H1 (cell line): ENCODE results near the gene CDX2. TPM values are rescaled to one million over a fixed set of nuclear protein-coding genes. Genes with fewer than 3 reads are reported as not detected.

ENCODE experiments used
- CTCF ChIA-PET: fragments of 300-600 bp; sonication (Branson Sonifier 250); formaldehyde crosslinking; loops from one replicate; lab custom pipeline; 2021; ENCODE audit not compliant: partially characterized antibody; lab: Charles Lee
- POLR2A ChIA-PET: fragments of 300-600 bp; sonication (Branson Sonifier 250); formaldehyde crosslinking; loops from one replicate; lab custom pipeline; 2021; ENCODE audit warnings: inconsistent platforms; ENCODE audit not compliant: partially characterized antibody; lab: Charles Lee
- DNase-seq, 2 experiments: peaks; one replicate each; pipeline versions ENCODE4 v3.0.0 to v3.0.0-alpha.2; 2010 to 2022; ENCODE audit warnings: low spot score in 2 of 2, low read depth in 1 of 2, mixed read lengths in 1 of 2
- FAIRE-seq: peaks from 2 replicates; lab custom pipeline; 2011; peaks lifted over from hg19 to GRCh38; lab: Jason Lieb, UNC
- H2AFZ ChIP-seq: 2 replicates; pipeline ENCODE4 v1.8.1; 2012; ENCODE audit warnings: low read length, inconsistent platforms
- H2AK5ac ChIP-seq: 2 replicates; pipeline ENCODE4 v1.6.1; 2013; ENCODE audit warnings: low read depth, low read length
- H2BK120ac ChIP-seq: replicated peaks from 2 replicates; pipeline ENCODE3; 2013; ENCODE audit warnings: low read depth, low read length, inconsistent platforms
- H2BK12ac ChIP-seq: 2 replicates; pipeline ENCODE4 v1.6.1; 2013; ENCODE audit warnings: low read depth, low read length
- H2BK15ac ChIP-seq: 2 replicates; pipeline ENCODE4 v1.6.1; 2013; ENCODE audit warnings: low read length
- H2BK20ac ChIP-seq: 2 replicates; pipeline ENCODE4 v1.6.1; 2013; ENCODE audit warnings: low read length
- H2BK5ac ChIP-seq: 2 replicates; pipeline ENCODE4 v1.6.1; 2013; ENCODE audit warnings: low read depth, low read length
- H3K14ac ChIP-seq: 2 replicates; pipeline ENCODE4 v1.6.1; 2013; ENCODE audit warnings: inconsistent platforms; ENCODE audit not compliant: insufficient read length
- H3K18ac ChIP-seq: 2 replicates; pipeline ENCODE4 v1.6.1; 2013; ENCODE audit warnings: low read length; ENCODE audit errors: extremely low read depth
- H3K23ac ChIP-seq: 2 replicates; pipeline ENCODE4 v1.6.1; 2013; ENCODE audit warnings: inconsistent platforms; ENCODE audit not compliant: insufficient read length
- H3K23me2 ChIP-seq: 2 replicates; pipeline ENCODE4 v1.6.1; 2013; ENCODE audit warnings: low read depth, low read length
- H3K27ac ChIP-seq: 2 replicates; pipeline ENCODE4 v1.6.1; 2011; ENCODE audit warnings: low read depth, low read length, inconsistent platforms
- H3K27me3 ChIP-seq, 4 experiments: replicated peaks in 1 of 4; 1 replicate in 1 of 4; 2 replicates in 3 of 4; pipeline versions ENCODE4 v1.6.1 to v1.8.1; 2011 to 2013; ENCODE audit warnings: low read length in 3 of 4, mild to moderate bottlenecking in 3 of 4, inconsistent platforms in 2 of 4, mixed read lengths in 2 of 4, moderate library complexity in 1 of 4; ENCODE audit not compliant: control insufficient read depth in 3 of 4, insufficient read depth in 3 of 4; ENCODE audit errors: extremely low read depth in 1 of 4
- H3K36me3 ChIP-seq, 4 experiments: 2 replicates each; pipeline versions ENCODE4 v1.6.1 to v1.8.1; 2011 to 2013; ENCODE audit warnings: mild to moderate bottlenecking in 4 of 4, low read length in 3 of 4, moderate library complexity in 2 of 4, control low read depth in 1 of 4, inconsistent platforms in 1 of 4; ENCODE audit not compliant: insufficient read depth in 4 of 4, control insufficient read depth in 2 of 4
- H3K4ac ChIP-seq: replicated peaks from 2 replicates; pipeline ENCODE3; 2013; ENCODE audit warnings: low read length, low read depth, mixed read lengths, inconsistent platforms; ENCODE audit not compliant: insufficient read length
- H3K4me1 ChIP-seq, 4 experiments: replicated peaks in 1 of 4; 1 replicate in 1 of 4; 2 replicates in 3 of 4; pipeline versions ENCODE4 v1.6.1 to v1.8.1; 2011 to 2013; ENCODE audit warnings: low read length in 3 of 4, inconsistent platforms in 2 of 4, mixed read lengths in 1 of 4; ENCODE audit not compliant: insufficient read depth in 4 of 4, control insufficient read depth in 3 of 4
- H3K4me2 ChIP-seq, 2 experiments: 2 replicates each; pipeline versions ENCODE4 v1.6.1 to v1.8.1; 2011 to 2013; ENCODE audit warnings: low read depth in 2 of 2, low read length in 2 of 2, control low read depth in 1 of 2, inconsistent platforms in 1 of 2, mild to moderate bottlenecking in 1 of 2; ENCODE audit not compliant: insufficient read depth in 1 of 2
- H3K4me3 ChIP-seq, 4 experiments: fragments of 200-600, 300-600 bp in 1 of 4; sonication (generic), shearing (Covaris generic), sonication (Bioruptor Twin) in 1 of 4; 2 replicates each; pipeline versions ENCODE4 v1.5.1 to v1.8.1; 2011 to 2016; ENCODE audit warnings: low read length in 4 of 4, low read depth in 3 of 4, control low read depth in 2 of 4, inconsistent platforms in 2 of 4, mild to moderate bottlenecking in 2 of 4, mixed read lengths in 1 of 4, moderate library complexity in 1 of 4; ENCODE audit not compliant: insufficient read depth in 2 of 4; ENCODE audit errors: extremely low read depth in 1 of 4
- H3K56ac ChIP-seq: replicated peaks from 2 replicates; pipeline ENCODE3; 2013; ENCODE audit warnings: low read depth, mild to moderate bottlenecking, mixed read lengths, low read length, inconsistent platforms; ENCODE audit not compliant: insufficient read length
- H3K79me1 ChIP-seq: 2 replicates; pipeline ENCODE4 v1.6.1; 2013; ENCODE audit warnings: low read depth, low read length, control low read depth
- H3K79me2 ChIP-seq, 2 experiments: 2 replicates each; pipeline versions ENCODE4 v1.6.1 to v1.8.1; 2012 to 2013; ENCODE audit warnings: low read length in 2 of 2, mild to moderate bottlenecking in 2 of 2, inconsistent platforms in 1 of 2; ENCODE audit not compliant: insufficient read depth in 2 of 2, control insufficient read depth in 1 of 2
- H3K9ac ChIP-seq, 4 experiments: replicated peaks in 1 of 4; 1 replicate in 1 of 4; 2 replicates in 3 of 4; pipeline versions ENCODE4 v1.6.1 to v1.8.1; 2011 to 2013; ENCODE audit warnings: low read depth in 3 of 4, low read length in 3 of 4, control low read depth in 2 of 4, mild to moderate bottlenecking in 2 of 4, moderate library complexity in 2 of 4, inconsistent platforms in 1 of 4; ENCODE audit errors: extremely low read depth in 1 of 4
- H3K9me3 ChIP-seq, 2 experiments: 2 replicates each; pipeline versions ENCODE4 v1.6.1 to v1.8.1; 2012 to 2013; ENCODE audit warnings: mild to moderate bottlenecking in 2 of 2, moderate library complexity in 2 of 2, control low read depth in 1 of 2, inconsistent platforms in 1 of 2, low read depth in 1 of 2, low read length in 1 of 2, mixed read lengths in 1 of 2; ENCODE audit not compliant: insufficient read depth in 2 of 2
- H4K20me1 ChIP-seq, 2 experiments: replicated peaks in 1 of 2; 2 replicates each; pipeline versions ENCODE3 to v1.8.1; 2011 to 2013; ENCODE audit warnings: inconsistent platforms in 2 of 2, low read length in 2 of 2, mild to moderate bottlenecking in 1 of 2; ENCODE audit not compliant: insufficient read depth in 2 of 2, control insufficient read depth in 1 of 2
- H4K5ac ChIP-seq: 2 replicates; pipeline ENCODE4 v1.6.1; 2013; ENCODE audit warnings: low read length, low read depth, mixed read lengths, inconsistent platforms; ENCODE audit not compliant: insufficient read length
- H4K8ac ChIP-seq: 2 replicates; pipeline ENCODE4 v1.8.0; 2013; ENCODE audit warnings: mild to moderate bottlenecking, moderate library complexity, low read length, inconsistent platforms; ENCODE audit not compliant: insufficient read depth; ENCODE audit errors: extremely low read depth
- H4K91ac ChIP-seq: replicated peaks from 2 replicates; pipeline ENCODE3; 2013; ENCODE audit warnings: low read length, mixed read lengths, inconsistent platforms; ENCODE audit not compliant: insufficient read length
- CBX8 ChIP-seq: fragments of 300-800, 300-1000 bp; sonication (generic); IDR thresholded peaks from 2 replicates; pipeline ENCODE4 v1.7.1; 2016; ENCODE audit warnings: low read depth, low read length, borderline replicate concordance
- EZH2 ChIP-seq: fragments of 200-600 bp; sonication (generic); IDR thresholded peaks from 2 replicates; pipeline ENCODE4 v1.7.1; 2012; ENCODE audit warnings: low read depth, mild to moderate bottlenecking, moderate library complexity, low read length, inconsistent platforms; ENCODE audit not compliant: severe bottlenecking
- RNF2 ChIP-seq: fragments of 200-900, 300-1000 bp; sonication (generic); IDR thresholded peaks from 2 replicates; pipeline ENCODE4 v1.7.1; 2016; ENCODE audit warnings: borderline replicate concordance, low read depth, mild to moderate bottlenecking, antibody characterized with exemption, low read length; ENCODE audit not compliant: poor library complexity, severe bottlenecking; ENCODE audit errors: missing control alignments
- SIN3A ChIP-seq, 2 experiments: IDR thresholded peaks in 1 of 2; conservative IDR thresholded peaks in 1 of 2; 2 replicates each; pipeline ENCODE4 v1.6.1; 2011 to 2012; ENCODE audit warnings: low read length in 2 of 2, improper control_type of control experiment in 1 of 2, low read depth in 1 of 2, mild to moderate bottlenecking in 1 of 2
- SUZ12 ChIP-seq: fragments of 200-600 bp; sonication (generic); IDR thresholded peaks from 2 replicates; pipeline ENCODE4 v1.6.1; 2012; ENCODE audit warnings: mild to moderate bottlenecking, inconsistent platforms, low read length, moderate library complexity, mixed read lengths
- ZNF274 ChIP-seq: IDR thresholded peaks from 2 replicates; pipeline ENCODE4 v1.7.0; 2012; ENCODE audit warnings: low read length, borderline replicate concordance; ENCODE audit errors: extremely low read depth
- WGBS, 2 experiments: shearing (Covaris generic) in 1 of 2; methylation state at CpG; one replicate each; pipeline versions ENCODE4 v1.1.6 to v1.1.7; 2013 to 2015; ENCODE audit warnings: low lambda C conversion rate in 2 of 2, mixed read lengths in 2 of 2, inconsistent platforms in 1 of 2, low coverage in 1 of 2, missing lambda C conversion rate in 1 of 2; ENCODE audit not compliant: insufficient replicate concordance in 2 of 2, insufficient coverage in 1 of 2, insufficient read length in 1 of 2; ENCODE audit errors: extremely low coverage in 1 of 2, missing lambda C conversion rate in 1 of 2; 5-methylcytosine and 5-hydroxymethylcytosine counted together
- polyA plus RNA-seq, 7 experiments: library from polyadenylated mRNA; depleted of rRNA in 3 of 7; stranded (reverse) in 5 of 7; unstranded in 2 of 7; fragments of >200 nt in 5 of 7; fragments of 200-250 nt in 2 of 7; gene quantifications; 1 replicate in 5 of 7; 2 replicates in 1 of 7; 4 replicates in 1 of 7; pipeline versions ENCODE4 v1.2.1 to v1.2.3, GENCODE V29; 2011 to 2013; ENCODE audit warnings: missing spikeins in 2 of 7, mixed read lengths in 2 of 7
- total RNA-seq: library from RNA; stranded (reverse); fragmentation: NEBNext Ultra II Directional; extraction: Animal tissue kit (Norgen Biotek cat#: 25700); gene quantifications from 2 replicates; pipeline ENCODE4 v1.2.1, GENCODE V29; 2021

The CDX2 gene
- total and polyA plus RNA-seq, 2 of the 8 experiments (the other 6 are each of a cell fraction or from before 2014, with no cell fraction given) = 0.09 TPM; not detected in 1

GRCh38 chr13:27964741-27965323, 4.3 kb downstream of the CDX2 start:
- Histone ChIP-seq H3K4me3 (no peak overlapping the region), H2BK5ac (no peak overlapping the region), H2AK5ac (no peak overlapping the region), H2BK20ac (no peak overlapping the region), H3K79me1 (no peaks in the 10 kb centered on the region), H2BK120ac (no peak overlapping the region), H3K27ac (no peak overlapping the region), H3K9me3 (no peaks in the 10 kb centered on the region), H3K23ac (no peak overlapping the region), H3K56ac (no peak overlapping the region), H3K23me2 (peaks cover 9% of the 10 kb centered on the region; the same call in 1 of the 2 replicates), H3K4ac (no peak overlapping the region), H3K18ac (no peak overlapping the region), H2BK15ac (no peak overlapping the region), H3K9ac (no peak overlapping the region), H3K36me3 (peaks cover 0 to 8% (median 0%) of the 10 kb centered on the region in 4 experiments; a peak in 1 of 8 replicates), H4K91ac (no peak overlapping the region), H2BK12ac (0 out of 2 replicates have a peak overlapping the region, but pooled peaks have one; percentile 52), H4K5ac (no peak overlapping the region), H3K14ac (no peak overlapping the region), H4K8ac (no peak overlapping the region), H3K4me2 (no peak overlapping the region), H3K27me3 (peaks cover 91 to 100% (median 97%) of the 10 kb centered on the region in 4 experiments), H2AFZ (no peak overlapping the region), H3K4me1 (peaks cover 15 to 53% (median 30%) of the 10 kb centered on the region in 4 experiments; a peak in 6 of 7 replicates), H3K79me2 (no peaks in the 10 kb centered on the region), H4K20me1 (peaks cover 22 to 39% of the 10 kb centered on the region in 2 experiments)
- no peak for FAIRE-seq
- TF ChIP-seq SUZ12 = peak; percentile 6; the same call in 1 of the 2 replicates
- TF ChIP-seq SIN3A (conservative IDR thresholded peaks at IDR 0.05 in 1 of 2, IDR thresholded peaks at IDR 0.05 in 1 of 2; ENCODE audit: low read depth in 1 of 2, low read length in 2 of 2) = no peak
- 0 out of 2 replicates have a peak, but pooled peaks have one; percentile 74 for TF ChIP-seq CBX8
- TF ChIP-seq RNF2 = peak; percentile 51
- TF ChIP-seq ZNF274 = no peak
- TF ChIP-seq EZH2 = peak; percentile 84
- no peak for DNase-seq
- POLR2A ChIA-PET = interaction anchor here (0.6 to 5.6 kb wide), 4 partner anchors 11 to 54 kb away, joined by 3 to 31 read pairs (median 5); no protein-coding TSS in a partner anchor
- CTCF ChIA-PET = interaction anchor here (0.5 to 19.7 kb wide), 10 partner anchors 10 to 589 kb away, joined by 3 to 283 read pairs (median 4); partner anchors contain the start of genes CDX2 and URAD
- WGBS, 2 experiments = 27% methylated on average over 12 of the region's 15 CpGs; no CpG with 5 or more reads in 1 of the 2 experiments
